ENCODE data around the gene SERPINI1. TPM values are rescaled to one million over a fixed set of nuclear protein-coding genes. Genes with fewer than 3 reads are reported as not detected.

Gene SERPINI1
- total and polyA plus RNA-seq, 7 donors: 0.60 to 6.6 (median 3.1) TPM

DNA sequence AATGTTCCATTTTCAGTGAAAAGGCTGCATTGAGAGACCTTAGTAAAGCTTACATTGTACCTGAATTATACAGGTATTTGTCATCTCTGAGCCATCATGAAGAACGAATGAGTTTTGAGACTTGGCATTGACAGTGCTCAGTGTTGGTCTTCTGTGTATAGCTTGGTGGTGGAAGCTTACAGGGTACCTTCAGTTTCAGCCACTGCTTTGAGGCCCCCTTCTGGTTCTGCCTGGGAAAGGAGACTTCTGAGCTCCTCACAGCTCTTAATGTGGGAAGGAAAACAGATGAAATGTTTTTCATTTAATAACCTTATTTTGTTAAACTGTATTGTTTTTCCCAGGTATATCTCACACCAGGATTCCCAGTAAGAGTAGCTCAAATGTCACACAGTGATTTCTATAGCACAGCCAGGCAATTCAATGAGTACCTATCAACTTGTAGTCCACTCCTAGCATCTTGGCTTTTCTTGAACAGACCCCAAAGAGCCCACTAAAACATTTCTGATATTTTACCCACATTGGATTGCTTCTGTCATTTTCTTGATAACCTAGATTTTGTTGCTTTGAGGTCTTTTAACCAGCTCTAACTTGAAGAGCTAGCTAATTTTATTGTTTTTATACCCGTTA lies 5.6 kb downstream of the SERPINI1 start:
- DNase-seq: no peak
- TF ChIP-seq EP300 (IDR thresholded peaks at IDR 0.05): no peak
- TF ChIP-seq, protein P1, sequence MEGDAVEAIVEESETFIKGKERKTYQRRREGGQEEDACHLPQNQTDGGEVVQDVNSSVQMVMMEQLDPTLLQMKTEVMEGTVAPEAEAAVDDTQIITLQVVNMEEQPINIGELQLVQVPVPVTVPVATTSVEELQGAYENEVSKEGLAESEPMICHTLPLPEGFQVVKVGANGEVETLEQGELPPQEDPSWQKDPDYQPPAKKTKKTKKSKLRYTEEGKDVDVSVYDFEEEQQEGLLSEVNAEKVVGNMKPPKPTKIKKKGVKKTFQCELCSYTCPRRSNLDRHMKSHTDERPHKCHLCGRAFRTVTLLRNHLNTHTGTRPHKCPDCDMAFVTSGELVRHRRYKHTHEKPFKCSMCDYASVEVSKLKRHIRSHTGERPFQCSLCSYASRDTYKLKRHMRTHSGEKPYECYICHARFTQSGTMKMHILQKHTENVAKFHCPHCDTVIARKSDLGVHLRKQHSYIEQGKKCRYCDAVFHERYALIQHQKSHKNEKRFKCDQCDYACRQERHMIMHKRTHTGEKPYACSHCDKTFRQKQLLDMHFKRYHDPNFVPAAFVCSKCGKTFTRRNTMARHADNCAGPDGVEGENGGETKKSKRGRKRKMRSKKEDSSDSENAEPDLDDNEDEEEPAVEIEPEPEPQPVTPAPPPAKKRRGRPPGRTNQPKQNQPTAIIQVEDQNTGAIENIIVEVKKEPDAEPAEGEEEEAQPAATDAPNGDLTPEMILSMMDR (IDR thresholded peaks at IDR 0.05): no peak
- no peak for TF ChIP-seq POLR2A (IDR thresholded peaks at IDR 0.05)
- no peak for TF ChIP-seq POLR2AphosphoS5 (IDR thresholded peaks at IDR 0.05)
- intact Hi-C loops (cut with DNase I): no loop called here
- Histone ChIP-seq H3K36me3 (no peaks in the 10 kb centered on the region), H3K27ac (no peak overlapping the region), H3K4me3 (no peak overlapping the region), H3K27me3 (no peaks in the 10 kb centered on the region), H3K4me1 (peaks cover 0 to 5% (median 1%) of the 10 kb centered on the region in 4 donors), H3K9me3 (no peaks in the 10 kb centered on the region)
- WGBS, 2 donors: 65% methylated on average over 2 of the region's 2 CpGs

DNA sequence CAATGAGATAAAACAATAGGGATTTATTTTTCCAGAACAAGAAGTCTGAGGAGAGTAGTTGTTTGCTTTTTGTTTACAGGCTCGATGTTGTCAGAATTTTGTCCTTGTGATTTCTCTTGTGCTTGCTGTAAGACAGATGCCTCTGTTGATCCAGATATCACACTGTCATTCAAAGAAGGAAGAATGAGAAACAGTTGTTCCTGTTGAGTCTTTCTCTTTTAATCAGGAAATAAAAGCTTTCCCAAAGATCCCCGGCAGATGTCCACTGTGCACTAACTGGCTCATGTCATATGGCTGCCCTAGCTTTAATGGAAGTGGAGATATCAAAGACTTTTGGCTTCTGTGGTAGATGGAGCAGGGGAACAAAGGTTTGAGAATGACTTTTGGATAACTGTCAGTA lies 6.8 kb downstream of the SERPINI1 start:
- Histone ChIP-seq H3K4me3 (no peak overlapping the region), H3K4me1 (no peaks in the 10 kb centered on the region), H3K27me3 (no peaks in the 10 kb centered on the region), H3K9me3 (no peaks in the 10 kb centered on the region), H3K36me3 (no peaks in the 10 kb centered on the region), H3K27ac (no peak overlapping the region)
- WGBS, 2 donors: 94 to 95% methylated on average over 2 of the region's 2 CpGs
- intact Hi-C loops (cut with DNase I): no loop called here
- no peak for TF ChIP-seq POLR2AphosphoS5 (IDR thresholded peaks at IDR 0.05)
- TF ChIP-seq POLR2A (IDR thresholded peaks at IDR 0.05): no peak
- no peak for TF ChIP-seq EP300 (IDR thresholded peaks at IDR 0.05)
- TF ChIP-seq, protein P1 (IDR thresholded peaks at IDR 0.05): no peak
- DNase-seq: no peak

DNA sequence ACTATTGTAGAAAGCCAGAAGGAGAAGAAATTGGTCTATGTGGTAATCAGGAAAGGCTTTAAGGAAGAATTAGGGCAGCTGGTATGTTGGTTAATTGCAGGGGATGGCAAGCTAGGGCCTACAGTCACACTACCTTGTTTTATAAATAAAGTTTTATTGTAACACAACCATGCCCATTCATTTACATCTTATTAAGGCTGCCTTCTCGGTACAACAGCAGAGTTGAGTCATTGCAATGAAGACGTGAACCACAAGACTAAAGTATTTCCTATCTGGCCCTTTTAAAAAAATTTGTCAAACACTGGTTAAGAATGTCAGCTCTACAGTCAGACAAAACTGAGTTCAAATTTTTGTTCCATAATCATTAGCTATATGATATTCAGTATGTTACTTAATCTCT lies 8.3 kb downstream of the SERPINI1 start:
- no peak overlapping the region for H3K4me3 ChIP-seq
- H3K27me3 ChIP-seq: no peaks in the 10 kb centered on the region
- intact Hi-C loops (cut with DNase I): no loop called here
- H3K9me3 ChIP-seq: no peaks in the 10 kb centered on the region
- H3K4me1 ChIP-seq: no peaks in the 10 kb centered on the region
- H3K36me3 ChIP-seq: no peaks in the 10 kb centered on the region
- H3K27ac ChIP-seq: no peak overlapping the region
- 82 to 87% methylated on average over 2 of the region's 2 CpGs for WGBS, 2 donors
- DNase-seq: no peak
- TF ChIP-seq, protein P1 (IDR thresholded peaks at IDR 0.05): no peak
- TF ChIP-seq POLR2AphosphoS5 (IDR thresholded peaks at IDR 0.05): no peak
- TF ChIP-seq EP300 (IDR thresholded peaks at IDR 0.05): no peak
- no peak for TF ChIP-seq POLR2A (IDR thresholded peaks at IDR 0.05)

DNA sequence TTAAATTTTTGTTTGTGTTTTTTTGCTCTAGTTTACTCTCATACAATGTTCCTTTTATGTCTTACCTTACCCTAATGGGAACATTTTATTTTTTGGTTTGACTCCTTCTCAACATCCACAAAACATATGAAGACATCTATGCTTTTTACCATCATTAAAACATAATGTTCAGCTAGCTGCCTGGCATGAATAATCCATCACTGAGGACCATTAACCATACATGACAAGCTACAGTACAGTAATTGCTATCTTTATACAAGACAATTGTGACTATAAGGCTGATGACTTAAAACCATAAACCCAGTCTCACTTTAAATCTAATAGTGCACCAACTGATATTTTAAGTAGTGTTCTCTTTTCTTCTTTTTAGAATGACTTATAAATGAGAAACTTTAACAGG lies 13.7 kb downstream of the SERPINI1 start:
- intact Hi-C loops (cut with DNase I): no loop called here
- no peak overlapping the region for H3K4me3 ChIP-seq
- H3K27ac ChIP-seq: no peak overlapping the region
- TF ChIP-seq POLR2A (IDR thresholded peaks at IDR 0.05) (no peak), POLR2AphosphoS5 (IDR thresholded peaks at IDR 0.05) (no peak), EP300 (IDR thresholded peaks at IDR 0.05) (no peak)
- TF ChIP-seq, protein P1 (IDR thresholded peaks at IDR 0.05): no peak
- H3K9me3 ChIP-seq: no peaks in the 10 kb centered on the region
- DNase-seq: no peak
- no peaks in the 10 kb centered on the region for H3K4me1 ChIP-seq
- H3K27me3 ChIP-seq: no peaks in the 10 kb centered on the region
- no peaks in the 10 kb centered on the region for H3K36me3 ChIP-seq

DNA sequence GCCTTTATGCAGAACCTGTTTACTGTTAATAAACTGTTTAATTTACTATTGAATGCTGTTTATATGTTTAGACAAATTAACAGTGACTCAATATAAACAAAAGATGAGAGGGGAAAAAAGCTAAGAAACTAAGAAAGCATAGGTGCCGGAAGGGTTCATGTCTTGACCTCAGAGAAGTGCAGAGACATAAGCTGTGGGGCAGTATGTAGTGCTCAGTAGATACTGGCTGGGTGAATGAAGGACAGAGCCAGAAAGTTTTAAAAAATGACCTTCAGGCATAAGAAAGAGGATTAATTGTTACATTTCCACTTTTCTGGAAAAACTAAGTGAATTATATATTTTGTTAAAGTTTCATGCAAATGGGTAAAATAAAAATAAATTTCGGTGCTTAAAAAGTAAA lies 14.2 kb downstream of the SERPINI1 start:
- H3K27ac ChIP-seq: no peak overlapping the region
- H3K4me3 ChIP-seq: no peak overlapping the region
- no peaks in the 10 kb centered on the region for H3K4me1 ChIP-seq
- no peak for DNase-seq
- WGBS, 2 donors: 94% methylated on average over 2 of the region's 2 CpGs
- no peaks in the 10 kb centered on the region for H3K9me3 ChIP-seq
- H3K27me3 ChIP-seq: no peaks in the 10 kb centered on the region
- H3K36me3 ChIP-seq: no peaks in the 10 kb centered on the region
- no peak for TF ChIP-seq POLR2A (IDR thresholded peaks at IDR 0.05)
- TF ChIP-seq EP300 (IDR thresholded peaks at IDR 0.05): no peak
- TF ChIP-seq POLR2AphosphoS5 (IDR thresholded peaks at IDR 0.05): no peak
- TF ChIP-seq, protein P1 (IDR thresholded peaks at IDR 0.05): no peak
- intact Hi-C loops (cut with DNase I): no loop called here
